H1 (cell line): ENCODE results near the gene TRIAP1. TPM values are rescaled to one million over a fixed set of nuclear protein-coding genes. Genes with fewer than 3 reads are reported as not detected.

ENCODE experiments used
- CTCF ChIA-PET: fragments of 300-600 bp; sonication (Branson Sonifier 250); formaldehyde crosslinking; loops from one replicate; lab custom pipeline; 2021; ENCODE audit not compliant: partially characterized antibody; lab: Charles Lee
- POLR2A ChIA-PET: fragments of 300-600 bp; sonication (Branson Sonifier 250); formaldehyde crosslinking; loops from one replicate; lab custom pipeline; 2021; ENCODE audit warnings: inconsistent platforms; ENCODE audit not compliant: partially characterized antibody; lab: Charles Lee
- DNase-seq, 2 experiments: peaks; one replicate each; pipeline versions ENCODE4 v3.0.0 to v3.0.0-alpha.2; 2010 to 2022; ENCODE audit warnings: low spot score in 2 of 2, low read depth in 1 of 2, mixed read lengths in 1 of 2
- FAIRE-seq: peaks from 2 replicates; lab custom pipeline; 2011; peaks lifted over from hg19 to GRCh38; lab: Jason Lieb, UNC
- H2AFZ ChIP-seq: 2 replicates; pipeline ENCODE4 v1.8.1; 2012; ENCODE audit warnings: low read length, inconsistent platforms
- H2AK5ac ChIP-seq: 2 replicates; pipeline ENCODE4 v1.6.1; 2013; ENCODE audit warnings: low read depth, low read length
- H2BK120ac ChIP-seq: replicated peaks from 2 replicates; pipeline ENCODE3; 2013; ENCODE audit warnings: low read depth, low read length, inconsistent platforms
- H2BK12ac ChIP-seq: 2 replicates; pipeline ENCODE4 v1.6.1; 2013; ENCODE audit warnings: low read depth, low read length
- H2BK15ac ChIP-seq: 2 replicates; pipeline ENCODE4 v1.6.1; 2013; ENCODE audit warnings: low read length
- H2BK20ac ChIP-seq: 2 replicates; pipeline ENCODE4 v1.6.1; 2013; ENCODE audit warnings: low read length
- H2BK5ac ChIP-seq: 2 replicates; pipeline ENCODE4 v1.6.1; 2013; ENCODE audit warnings: low read depth, low read length
- H3K14ac ChIP-seq: 2 replicates; pipeline ENCODE4 v1.6.1; 2013; ENCODE audit warnings: inconsistent platforms; ENCODE audit not compliant: insufficient read length
- H3K18ac ChIP-seq: 2 replicates; pipeline ENCODE4 v1.6.1; 2013; ENCODE audit warnings: low read length; ENCODE audit errors: extremely low read depth
- H3K23ac ChIP-seq: 2 replicates; pipeline ENCODE4 v1.6.1; 2013; ENCODE audit warnings: inconsistent platforms; ENCODE audit not compliant: insufficient read length
- H3K23me2 ChIP-seq: 2 replicates; pipeline ENCODE4 v1.6.1; 2013; ENCODE audit warnings: low read depth, low read length
- H3K27ac ChIP-seq: 2 replicates; pipeline ENCODE4 v1.6.1; 2011; ENCODE audit warnings: low read depth, low read length, inconsistent platforms
- H3K27me3 ChIP-seq, 4 experiments: replicated peaks in 1 of 4; 1 replicate in 1 of 4; 2 replicates in 3 of 4; pipeline versions ENCODE4 v1.6.1 to v1.8.1; 2011 to 2013; ENCODE audit warnings: low read length in 3 of 4, mild to moderate bottlenecking in 3 of 4, inconsistent platforms in 2 of 4, mixed read lengths in 2 of 4, moderate library complexity in 1 of 4; ENCODE audit not compliant: control insufficient read depth in 3 of 4, insufficient read depth in 3 of 4; ENCODE audit errors: extremely low read depth in 1 of 4
- H3K36me3 ChIP-seq, 4 experiments: 2 replicates each; pipeline versions ENCODE4 v1.6.1 to v1.8.1; 2011 to 2013; ENCODE audit warnings: mild to moderate bottlenecking in 4 of 4, low read length in 3 of 4, moderate library complexity in 2 of 4, control low read depth in 1 of 4, inconsistent platforms in 1 of 4; ENCODE audit not compliant: insufficient read depth in 4 of 4, control insufficient read depth in 2 of 4
- H3K4ac ChIP-seq: replicated peaks from 2 replicates; pipeline ENCODE3; 2013; ENCODE audit warnings: low read length, low read depth, mixed read lengths, inconsistent platforms; ENCODE audit not compliant: insufficient read length
- H3K4me1 ChIP-seq, 4 experiments: replicated peaks in 1 of 4; 1 replicate in 1 of 4; 2 replicates in 3 of 4; pipeline versions ENCODE4 v1.6.1 to v1.8.1; 2011 to 2013; ENCODE audit warnings: low read length in 3 of 4, inconsistent platforms in 2 of 4, mixed read lengths in 1 of 4; ENCODE audit not compliant: insufficient read depth in 4 of 4, control insufficient read depth in 3 of 4
- H3K4me2 ChIP-seq, 2 experiments: 2 replicates each; pipeline versions ENCODE4 v1.6.1 to v1.8.1; 2011 to 2013; ENCODE audit warnings: low read depth in 2 of 2, low read length in 2 of 2, control low read depth in 1 of 2, inconsistent platforms in 1 of 2, mild to moderate bottlenecking in 1 of 2; ENCODE audit not compliant: insufficient read depth in 1 of 2
- H3K4me3 ChIP-seq, 4 experiments: fragments of 200-600, 300-600 bp in 1 of 4; sonication (generic), shearing (Covaris generic), sonication (Bioruptor Twin) in 1 of 4; 2 replicates each; pipeline versions ENCODE4 v1.5.1 to v1.8.1; 2011 to 2016; ENCODE audit warnings: low read length in 4 of 4, low read depth in 3 of 4, control low read depth in 2 of 4, inconsistent platforms in 2 of 4, mild to moderate bottlenecking in 2 of 4, mixed read lengths in 1 of 4, moderate library complexity in 1 of 4; ENCODE audit not compliant: insufficient read depth in 2 of 4; ENCODE audit errors: extremely low read depth in 1 of 4
- H3K56ac ChIP-seq: replicated peaks from 2 replicates; pipeline ENCODE3; 2013; ENCODE audit warnings: low read depth, mild to moderate bottlenecking, mixed read lengths, low read length, inconsistent platforms; ENCODE audit not compliant: insufficient read length
- H3K79me1 ChIP-seq: 2 replicates; pipeline ENCODE4 v1.6.1; 2013; ENCODE audit warnings: low read depth, low read length, control low read depth
- H3K79me2 ChIP-seq, 2 experiments: 2 replicates each; pipeline versions ENCODE4 v1.6.1 to v1.8.1; 2012 to 2013; ENCODE audit warnings: low read length in 2 of 2, mild to moderate bottlenecking in 2 of 2, inconsistent platforms in 1 of 2; ENCODE audit not compliant: insufficient read depth in 2 of 2, control insufficient read depth in 1 of 2
- H3K9ac ChIP-seq, 4 experiments: replicated peaks in 1 of 4; 1 replicate in 1 of 4; 2 replicates in 3 of 4; pipeline versions ENCODE4 v1.6.1 to v1.8.1; 2011 to 2013; ENCODE audit warnings: low read depth in 3 of 4, low read length in 3 of 4, control low read depth in 2 of 4, mild to moderate bottlenecking in 2 of 4, moderate library complexity in 2 of 4, inconsistent platforms in 1 of 4; ENCODE audit errors: extremely low read depth in 1 of 4
- H3K9me3 ChIP-seq, 2 experiments: 2 replicates each; pipeline versions ENCODE4 v1.6.1 to v1.8.1; 2012 to 2013; ENCODE audit warnings: mild to moderate bottlenecking in 2 of 2, moderate library complexity in 2 of 2, control low read depth in 1 of 2, inconsistent platforms in 1 of 2, low read depth in 1 of 2, low read length in 1 of 2, mixed read lengths in 1 of 2; ENCODE audit not compliant: insufficient read depth in 2 of 2
- H4K20me1 ChIP-seq, 2 experiments: replicated peaks in 1 of 2; 2 replicates each; pipeline versions ENCODE3 to v1.8.1; 2011 to 2013; ENCODE audit warnings: inconsistent platforms in 2 of 2, low read length in 2 of 2, mild to moderate bottlenecking in 1 of 2; ENCODE audit not compliant: insufficient read depth in 2 of 2, control insufficient read depth in 1 of 2
- H4K5ac ChIP-seq: 2 replicates; pipeline ENCODE4 v1.6.1; 2013; ENCODE audit warnings: low read length, low read depth, mixed read lengths, inconsistent platforms; ENCODE audit not compliant: insufficient read length
- H4K8ac ChIP-seq: 2 replicates; pipeline ENCODE4 v1.8.0; 2013; ENCODE audit warnings: mild to moderate bottlenecking, moderate library complexity, low read length, inconsistent platforms; ENCODE audit not compliant: insufficient read depth; ENCODE audit errors: extremely low read depth
- H4K91ac ChIP-seq: replicated peaks from 2 replicates; pipeline ENCODE3; 2013; ENCODE audit warnings: low read length, mixed read lengths, inconsistent platforms; ENCODE audit not compliant: insufficient read length
- ATF2 ChIP-seq: IDR thresholded peaks from 2 replicates; pipeline ENCODE4 v1.6.1; 2012; ENCODE audit warnings: low read length, inconsistent platforms
- PHF8 ChIP-seq: fragments of 200-600 bp; sonication (generic); conservative IDR thresholded peaks from 2 replicates; pipeline ENCODE4 v1.7.1; 2012; ENCODE audit warnings: low read depth, mild to moderate bottlenecking, inconsistent platforms, low read length, moderate library complexity
- WGBS, 2 experiments: shearing (Covaris generic) in 1 of 2; methylation state at CpG; one replicate each; pipeline versions ENCODE4 v1.1.6 to v1.1.7; 2013 to 2015; ENCODE audit warnings: low lambda C conversion rate in 2 of 2, mixed read lengths in 2 of 2, inconsistent platforms in 1 of 2, low coverage in 1 of 2, missing lambda C conversion rate in 1 of 2; ENCODE audit not compliant: insufficient replicate concordance in 2 of 2, insufficient coverage in 1 of 2, insufficient read length in 1 of 2; ENCODE audit errors: extremely low coverage in 1 of 2, missing lambda C conversion rate in 1 of 2; 5-methylcytosine and 5-hydroxymethylcytosine counted together
- polyA plus RNA-seq, 7 experiments: library from polyadenylated mRNA; depleted of rRNA in 3 of 7; stranded (reverse) in 5 of 7; unstranded in 2 of 7; fragments of >200 nt in 5 of 7; fragments of 200-250 nt in 2 of 7; gene quantifications; 1 replicate in 5 of 7; 2 replicates in 1 of 7; 4 replicates in 1 of 7; pipeline versions ENCODE4 v1.2.1 to v1.2.3, GENCODE V29; 2011 to 2013; ENCODE audit warnings: missing spikeins in 2 of 7, mixed read lengths in 2 of 7
- total RNA-seq: library from RNA; stranded (reverse); fragmentation: NEBNext Ultra II Directional; extraction: Animal tissue kit (Norgen Biotek cat#: 25700); gene quantifications from 2 replicates; pipeline ENCODE4 v1.2.1, GENCODE V29; 2021

Gene TRIAP1
- total and polyA plus RNA-seq, 2 of the 8 experiments (the other 6 are each of a cell fraction or from before 2014, with no cell fraction given), result 42.0 to 63.4 TPM

GRCh38 chr12:120495186-120495730 is 49.1 kb upstream of the TRIAP1 start:
- H3K56ac ChIP-seq, result peak overlapping the region; percentile 9
- H3K4me2 ChIP-seq, result peak overlapping the region; percentile 85 to 86
- no peaks in the 10 kb centered on the region for H3K9me3 ChIP-seq
- H3K79me2 ChIP-seq, result peaks cover 16 to 20% of the 10 kb centered on the region in 2 experiments
- FAIRE-seq, result no peak
- 0 out of 2 replicates have a peak, but pooled peaks cover 3% of the 10 kb centered on the region for H3K79me1 ChIP-seq
- no peak overlapping the region for H2BK120ac ChIP-seq
- H3K4ac ChIP-seq, result no peak overlapping the region
- H3K9ac ChIP-seq, result peak overlapping the region; percentile 38 to 80 (median 50)
- H3K23me2 ChIP-seq, result peaks cover 10% of the 10 kb centered on the region
- peak overlapping the region; percentile 17 for H3K23ac ChIP-seq
- no peak overlapping the region for H4K91ac ChIP-seq
- no peak overlapping the region for H4K8ac ChIP-seq
- no peaks in the 10 kb centered on the region for H3K27me3 ChIP-seq
- H4K5ac ChIP-seq, result peak overlapping the region; percentile 50
- no peak overlapping the region for H2AK5ac ChIP-seq
- no peak overlapping the region for H3K27ac ChIP-seq
- H4K20me1 ChIP-seq, result peaks cover 12 to 13% of the 10 kb centered on the region in 2 experiments
- no peak overlapping the region for H2BK20ac ChIP-seq
- POLR2A ChIA-PET, result interaction anchor here (0.7 to 10.1 kb wide), 21 partner anchors 10 to 294 kb away, joined by 3 to 119 read pairs (median 7); partner anchors contain the start of genes COQ5, GATC, POP5 and RNF10
- peak overlapping the region; percentile 64 to 96 (median 80) for H3K4me3 ChIP-seq
- H3K36me3 ChIP-seq, result peaks cover 2 to 17% (median 9%) of the 10 kb centered on the region in 4 experiments; a peak in 7 of 8 replicates
- WGBS, 2 experiments, result 7% methylated on average over 12 of the region's 17 CpGs; no CpG with 5 or more reads in 1 of the 2 experiments
- peak in 1 of 2 experiments; percentile 52 for DNase-seq
- H3K18ac ChIP-seq, result no peak overlapping the region
- peak overlapping the region; percentile 79 for H2AFZ ChIP-seq
- H2BK15ac ChIP-seq, result no peak overlapping the region
- peaks cover 0 to 6% (median 1%) of the 10 kb centered on the region in 4 experiments; a peak in 3 of 7 replicates for H3K4me1 ChIP-seq
- no peak overlapping the region for H2BK12ac ChIP-seq
- H3K14ac ChIP-seq, result peak overlapping the region; percentile 84
- CTCF ChIA-PET, result interaction anchor here (0.7 to 2.1 kb wide), 6 partner anchors 9 to 56 kb away, joined by 3 to 9 read pairs (median 4); no protein-coding TSS in a partner anchor
- TF ChIP-seq PHF8, result 0 out of 2 replicates have a peak, but pooled peaks have one; percentile 3
- no peak; the same call in 1 of the 2 replicates for TF ChIP-seq ATF2
- H2BK5ac ChIP-seq, result 0 out of 2 replicates have a peak overlapping the region, but pooled peaks have one; percentile 26
